GM21528 (cell line): ENCODE data around the gene CDAN1.
"Not testable (repeated sequence)": the region's sequence is repeated elsewhere in the genome, so short reads cannot be mapped to it uniquely, and the experiment has no call there.

Source experiments
- ATAC-seq: cut with Tn5 transposase; IDR thresholded peaks from one replicate; pipeline ENCODE4 v1.9.1; 2021; ENCODE audit warnings: mild to moderate bottlenecking, moderate library complexity; ENCODE audit not compliant: unreplicated experiment, low FRiP score

The CDAN1 gene, protein sequence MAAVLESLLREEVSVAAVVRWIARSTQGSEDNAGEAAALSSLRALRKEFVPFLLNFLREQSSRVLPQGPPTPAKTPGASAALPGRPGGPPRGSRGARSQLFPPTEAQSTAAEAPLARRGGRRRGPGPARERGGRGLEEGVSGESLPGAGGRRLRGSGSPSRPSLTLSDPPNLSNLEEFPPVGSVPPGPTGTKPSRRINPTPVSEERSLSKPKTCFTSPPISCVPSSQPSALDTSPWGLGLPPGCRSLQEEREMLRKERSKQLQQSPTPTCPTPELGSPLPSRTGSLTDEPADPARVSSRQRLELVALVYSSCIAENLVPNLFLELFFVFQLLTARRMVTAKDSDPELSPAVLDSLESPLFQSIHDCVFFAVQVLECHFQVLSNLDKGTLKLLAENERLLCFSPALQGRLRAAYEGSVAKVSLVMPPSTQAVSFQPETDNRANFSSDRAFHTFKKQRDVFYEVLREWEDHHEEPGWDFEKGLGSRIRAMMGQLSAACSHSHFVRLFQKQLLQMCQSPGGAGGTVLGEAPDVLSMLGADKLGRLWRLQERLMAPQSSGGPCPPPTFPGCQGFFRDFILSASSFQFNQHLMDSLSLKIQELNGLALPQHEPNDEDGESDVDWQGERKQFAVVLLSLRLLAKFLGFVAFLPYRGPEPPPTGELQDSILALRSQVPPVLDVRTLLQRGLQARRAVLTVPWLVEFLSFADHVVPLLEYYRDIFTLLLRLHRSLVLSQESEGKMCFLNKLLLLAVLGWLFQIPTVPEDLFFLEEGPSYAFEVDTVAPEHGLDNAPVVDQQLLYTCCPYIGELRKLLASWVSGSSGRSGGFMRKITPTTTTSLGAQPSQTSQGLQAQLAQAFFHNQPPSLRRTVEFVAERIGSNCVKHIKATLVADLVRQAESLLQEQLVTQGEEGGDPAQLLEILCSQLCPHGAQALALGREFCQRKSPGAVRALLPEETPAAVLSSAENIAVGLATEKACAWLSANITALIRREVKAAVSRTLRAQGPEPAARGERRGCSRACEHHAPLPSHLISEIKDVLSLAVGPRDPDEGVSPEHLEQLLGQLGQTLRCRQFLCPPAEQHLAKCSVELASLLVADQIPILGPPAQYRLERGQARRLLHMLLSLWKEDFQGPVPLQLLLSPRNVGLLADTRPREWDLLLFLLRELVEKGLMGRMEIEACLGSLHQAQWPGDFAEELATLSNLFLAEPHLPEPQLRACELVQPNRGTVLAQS

GRCh38 chr15:42736793-42737528 is at the start of gene CDAN1:
Gene CDAN1 (minus strand): TSS chr15:42737128. CDS start chr15:42737102, 26 bp downstream.
- ATAC-seq, result peak; percentile 74

DNA sequence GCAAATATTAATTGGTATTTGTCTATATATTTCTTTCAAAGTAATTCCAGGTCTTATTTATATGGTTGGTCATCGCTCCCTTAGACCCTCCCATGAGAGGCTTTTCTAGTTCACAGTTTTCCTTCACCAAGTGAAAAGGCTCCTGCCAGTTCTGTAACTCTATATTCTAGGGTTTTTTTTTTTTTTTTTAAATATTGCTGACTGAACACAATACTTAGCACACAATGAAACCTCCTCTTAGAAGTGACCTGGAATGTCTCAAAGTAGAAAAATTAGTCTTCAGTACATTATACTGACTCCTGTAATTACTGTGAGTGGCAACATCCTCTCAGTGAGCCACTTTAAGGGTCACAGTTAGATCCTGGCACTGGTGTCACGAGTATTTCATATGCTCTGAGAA is 48.6 kb upstream of the CDAN1 start:
- no peak for ATAC-seq

DNA sequence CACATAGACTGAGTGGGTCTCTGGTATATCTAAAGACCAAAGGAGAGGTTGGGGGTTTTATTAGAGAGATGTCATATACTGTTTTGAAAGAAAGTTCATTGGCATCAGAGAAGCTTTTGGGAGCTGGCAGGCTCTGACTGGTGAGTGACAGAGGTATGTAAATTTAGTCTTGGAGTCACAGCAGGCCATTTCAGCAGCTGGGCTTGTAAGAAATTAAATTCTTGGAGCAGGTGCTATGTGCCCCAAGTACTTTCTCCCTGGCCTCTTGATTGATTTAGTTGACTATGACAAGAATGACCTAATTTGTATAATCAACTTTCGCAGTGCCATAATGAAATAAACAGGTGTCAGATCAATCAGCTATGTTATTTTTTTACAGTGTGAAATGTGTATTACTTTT is 47.8 kb upstream of the CDAN1 start:
- ATAC-seq, result no peak

DNA sequence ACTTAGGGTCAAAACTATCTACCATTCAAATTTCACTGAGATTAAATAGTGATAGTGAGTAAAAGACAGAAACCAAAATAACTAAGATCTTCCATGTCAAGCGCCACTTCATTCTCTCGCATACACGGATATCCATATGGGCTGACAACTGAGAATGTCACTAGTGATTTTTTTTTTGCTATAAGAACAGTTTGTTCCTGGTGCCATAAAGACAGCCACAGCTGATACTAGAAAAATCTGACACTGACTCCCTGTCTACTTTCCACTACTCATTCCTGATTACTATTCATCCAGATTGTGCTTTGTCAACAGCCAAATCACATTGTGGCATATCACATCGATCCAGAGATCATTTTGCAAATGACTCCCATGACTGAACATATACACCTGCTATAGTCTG is 45.8 kb upstream of the CDAN1 start:
- ATAC-seq, result no peak

- no peak for ATAC-seq
Measured at GRCh38 chr15:42775416-42775815, 38.5 kb upstream of the CDAN1 start.

DNA sequence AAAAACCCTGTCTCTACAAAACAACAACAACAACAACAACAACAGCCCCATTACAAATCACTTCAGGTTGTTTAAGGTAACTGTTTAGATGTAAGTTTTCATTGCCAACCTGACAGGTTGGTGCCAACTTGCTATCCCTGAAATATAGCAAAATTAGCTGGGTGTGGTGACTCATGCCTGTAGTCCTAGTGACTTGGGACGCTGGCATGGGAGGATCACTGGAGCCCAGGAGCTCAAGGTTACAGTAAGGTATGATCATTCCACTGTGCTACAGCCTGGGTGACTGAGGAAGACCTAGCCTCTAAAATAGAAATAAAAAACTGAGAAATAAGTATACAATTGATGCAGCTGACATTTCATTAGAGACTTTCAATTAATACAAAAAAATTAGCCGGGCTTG is 36.0 kb upstream of the CDAN1 start:
- ATAC-seq, result no peak

GRCh38 chr15:42772144-42772543 is 35.2 kb upstream of the CDAN1 start:
- ATAC-seq, result no peak

DNA sequence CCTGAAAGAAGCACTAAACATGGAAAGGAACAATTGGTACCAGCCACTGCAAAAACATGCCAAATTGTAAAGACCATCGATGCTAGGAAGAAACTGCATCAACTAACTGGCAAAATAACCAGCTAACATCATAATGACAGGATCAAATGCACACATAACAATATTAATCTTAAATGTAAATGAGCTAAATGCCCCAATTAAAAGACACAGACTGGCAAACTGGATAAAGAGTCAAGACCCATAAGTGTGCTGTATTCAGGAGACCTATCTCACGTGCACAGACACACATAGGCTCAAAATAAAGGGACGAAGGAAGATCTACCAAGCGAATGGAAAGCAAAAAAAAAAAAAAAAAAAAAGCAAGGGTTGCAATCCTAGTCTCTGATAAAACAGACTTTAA is 29.2 kb upstream of the CDAN1 start:
- ATAC-seq, result not testable (repeated sequence)

- ATAC-seq, result not testable (repeated sequence)
Measured at GRCh38 chr15:42764154-42764731, 27.3 kb upstream of the CDAN1 start.

DNA sequence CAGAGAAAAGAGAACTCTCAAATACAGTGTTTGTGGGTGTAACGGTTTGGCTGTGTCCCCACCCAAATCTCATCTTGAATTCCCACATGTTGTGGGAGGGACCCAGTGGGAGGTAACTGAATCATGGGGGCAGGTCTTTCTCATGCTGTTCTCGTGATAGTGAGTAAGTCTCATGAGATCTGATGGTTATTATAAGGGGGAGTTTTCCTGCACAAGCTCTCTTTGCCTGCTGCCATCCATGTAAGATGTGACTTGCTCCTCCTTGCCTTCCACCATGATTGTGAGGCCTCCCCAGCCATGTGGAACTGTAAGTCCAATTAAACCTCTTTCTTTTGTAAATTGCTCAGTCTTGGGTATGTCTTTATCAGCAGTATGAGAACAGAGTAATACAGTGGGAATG is 24.9 kb upstream of the CDAN1 start:
- not testable (repeated sequence) for ATAC-seq

DNA sequence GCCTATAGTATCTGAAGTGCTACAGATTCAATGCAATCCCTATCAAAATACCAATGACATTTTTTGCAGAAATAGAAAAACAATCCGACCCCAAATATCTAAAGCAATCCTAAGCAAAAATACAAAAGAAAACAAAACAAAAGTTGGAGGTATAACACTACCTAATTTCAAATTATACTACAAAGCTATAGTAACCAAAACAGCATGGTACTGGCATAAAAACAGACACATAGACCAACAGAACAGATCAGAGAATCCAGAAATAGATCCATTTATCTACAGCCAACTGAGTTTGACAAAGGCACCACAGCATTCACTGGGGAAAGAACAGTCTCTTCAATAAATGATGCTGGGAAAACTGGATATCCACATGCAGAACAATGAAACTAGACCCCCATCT is 23.8 kb upstream of the CDAN1 start:
- no peak for ATAC-seq

- no peak for ATAC-seq
Measured at GRCh38 chr15:42759093-42759492, 22.2 kb upstream of the CDAN1 start.

GRCh38 chr15:42750306-42750705 is 13.4 kb upstream of the CDAN1 start:
- no peak for ATAC-seq

GRCh38 chr15:42749266-42749665 is 12.3 kb upstream of the CDAN1 start:
- no peak for ATAC-seq

- ATAC-seq, result no peak
Measured at GRCh38 chr15:42744195-42744594, 7.3 kb upstream of the CDAN1 start.

DNA sequence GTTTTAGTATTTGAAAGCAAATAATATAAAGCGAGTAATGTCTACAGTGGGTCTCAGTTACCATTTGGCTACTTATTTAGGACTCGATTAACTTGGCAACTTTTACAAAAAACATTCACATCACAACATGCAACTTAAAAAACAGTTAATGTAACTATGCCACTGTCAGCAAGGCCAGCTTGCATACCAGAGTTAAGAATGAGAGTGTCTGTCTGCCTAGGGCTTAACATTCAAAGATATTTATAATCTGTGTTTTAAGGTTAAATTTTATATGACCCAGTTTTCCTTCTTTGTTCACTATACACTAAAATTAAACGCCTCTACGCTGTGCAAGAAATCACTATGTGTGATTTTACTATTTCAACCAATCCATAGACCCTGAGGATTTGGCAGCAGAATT is 5.2 kb upstream of the CDAN1 start:
- ATAC-seq, result no peak

DNA sequence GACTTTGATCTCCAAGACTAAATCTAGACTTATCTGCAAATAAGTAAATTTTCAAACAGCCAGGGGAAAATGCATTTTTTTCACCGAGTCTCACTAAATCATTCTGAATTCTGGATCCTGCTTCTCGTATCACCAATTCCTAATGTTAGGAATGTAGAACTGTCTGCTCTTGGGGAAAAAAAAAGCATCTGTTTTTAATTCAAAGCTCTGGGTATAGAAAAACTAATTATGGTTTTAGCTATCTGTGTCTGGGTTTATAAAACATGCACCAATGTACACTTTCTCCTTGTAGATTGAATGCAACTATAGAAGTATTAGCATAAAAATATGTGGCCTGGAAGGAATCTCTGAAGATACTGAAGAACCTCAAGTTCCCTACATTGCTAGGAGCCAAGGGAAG is 4.8 kb upstream of the CDAN1 start:
- ATAC-seq, result no peak

- peak; percentile 4 for ATAC-seq
Measured at GRCh38 chr15:42737529-42738328, 801 bp upstream of the CDAN1 start.

DNA sequence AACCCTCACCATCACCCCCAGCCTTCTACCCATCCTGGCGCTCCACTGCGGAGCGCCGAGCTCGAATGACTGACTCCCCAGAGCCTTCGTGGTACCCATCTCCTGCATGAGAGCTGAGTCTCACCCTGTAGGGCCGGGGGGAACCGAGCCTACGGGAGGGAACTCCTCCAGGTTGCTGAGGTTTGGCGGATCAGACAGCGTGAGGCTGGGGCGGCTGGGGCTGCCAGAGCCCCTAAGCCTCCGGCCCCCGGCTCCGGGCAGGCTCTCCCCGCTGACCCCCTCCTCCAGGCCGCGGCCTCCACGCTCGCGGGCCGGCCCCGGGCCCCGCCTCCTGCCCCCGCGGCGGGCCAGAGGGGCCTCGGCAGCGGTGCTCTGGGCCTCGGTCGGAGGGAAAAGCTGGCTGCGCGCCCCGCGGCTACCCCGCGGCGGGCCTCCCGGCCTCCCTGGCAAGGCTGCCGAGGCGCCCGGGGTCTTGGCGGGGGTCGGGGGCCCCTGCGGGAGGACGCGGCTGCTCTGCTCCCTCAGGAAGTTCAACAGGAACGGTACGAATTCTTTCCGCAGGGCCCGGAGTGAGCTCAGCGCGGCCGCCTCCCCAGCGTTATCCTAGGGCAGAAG is 643 bp downstream of the CDAN1 start:
- ATAC-seq, result peak; percentile 34
